Mucosa of descending colon (tissue), 3 donors: ENCODE results near the gene EMC8. TPM values are rescaled to one million over a fixed set of nuclear protein-coding genes. Genes with fewer than 3 reads are reported as not detected.
"Not testable (repeated sequence)": the region's sequence is repeated elsewhere in the genome, so short reads cannot be mapped to it uniquely, and the experiment has no call there.

Experiments
- ATAC-seq: fragments of 200-7000 bp; cut with Tn5 transposase; one replicate; pipeline ENCODE4 v1.9.1; 2020; ENCODE audit warnings: mild to moderate bottlenecking, moderate library complexity
- DNase-seq, 3 donors: peaks; one replicate each; pipeline ENCODE4 v3.0.0-alpha.2; 2020
- H3K36me3 ChIP-seq: fragments of 200-600 bp; one replicate; pipeline ENCODE4 v1.8.0; 2021; ENCODE audit warnings: low read depth, mild to moderate bottlenecking
- H3K4me1 ChIP-seq: fragments of 200-600 bp; one replicate; pipeline ENCODE4 v1.8.0; 2021; ENCODE audit warnings: low read depth, mild to moderate bottlenecking
- H3K4me3 ChIP-seq: fragments of 200-600 bp; one replicate; pipeline ENCODE4 v1.8.0; 2021; ENCODE audit warnings: mild to moderate bottlenecking
- H3K9me3 ChIP-seq: fragments of 200-600 bp; one replicate; pipeline ENCODE4 v1.8.0; 2021; ENCODE audit warnings: mild to moderate bottlenecking
- CTCF ChIP-seq: fragments of 200-600 bp; IDR thresholded peaks from one replicate; pipeline ENCODE4 v1.8.0; 2022; ENCODE audit warnings: antibody characterized with exemption, mild to moderate bottlenecking
- intact Hi-C, 2 donors: fragments of 100-400 bp; cut with DNase I in 1 of 2; cut with micrococcal nuclease in 1 of 2; formaldehyde crosslinking; loops; one replicate each; pipeline versions ENCODE4 v1.11.0 to v1.11.1; 2022; cut with DNase I, micrococcal nuclease
- total RNA-seq, 3 donors: library from RNA; stranded (reverse); fragmentation: NEBNext Ultra II Directional in 2 of 3; extraction: Animal tissue kit (Norgen Biotek cat#: 25700) in 2 of 3; gene quantifications; one replicate each; pipeline versions ENCODE4 v1.2.1 to v1.2.4, GENCODE V29; 2021 to 2023
- donor health status: DM: no; HTN: no; CAD: no; lungs with moderate emphysema.
- donor health status: DM: no; HTN: no; CAD: no.
- donor health status: DM: no; HTN: yes; CAD: no.

EMC8 gene
- total RNA-seq, 3 donors from 2014 or later, result 27.7 to 31.0 (median 30.2) TPM

- Histone ChIP-seq H3K36me3 (no peaks in the 10 kb centered on the region), H3K9me3 (no peaks in the 10 kb centered on the region), H3K4me3 (no peak overlapping the region), H3K4me1 (peaks cover 6% of the 10 kb centered on the region)
- no peak for TF ChIP-seq CTCF
- ATAC-seq (no peak), DNase-seq (no peak)
- intact Hi-C loops, result no loop called here
Measured at GRCh38 chr16:85840801-85841200, 41.5 kb upstream of the EMC8 start.

GRCh38 chr16:85840395-85840794 lies 41.1 kb upstream of the EMC8 start:
- intact Hi-C loops, result no loop called here
- TF ChIP-seq CTCF, result no peak

GRCh38 chr16:85839681-85840240 lies 40.4 kb upstream of the EMC8 start:
- Histone ChIP-seq H3K36me3 (no peaks in the 10 kb centered on the region), H3K4me1 (peaks cover 3% of the 10 kb centered on the region), H3K9me3 (no peaks in the 10 kb centered on the region), H3K4me3 (no peak overlapping the region)
- DNase-seq, result no peak
- intact Hi-C loops, result no loop called here
- TF ChIP-seq CTCF, result no peak
- ATAC-seq, result no peak

More at GRCh38 chr16:85840395-85840794, 41.1 kb upstream of the EMC8 start:
- Histone ChIP-seq H3K4me3 (no peak overlapping the region), H3K4me1 (peaks cover 6% of the 10 kb centered on the region), H3K36me3 (no peaks in the 10 kb centered on the region), H3K9me3 (no peaks in the 10 kb centered on the region)
- DNase-seq (no peak), ATAC-seq (no peak)

GRCh38 chr16:85838876-85839585 lies 39.7 kb upstream of the EMC8 start:
- no peak for ATAC-seq
- Histone ChIP-seq H3K9me3 (no peaks in the 10 kb centered on the region), H3K36me3 (no peaks in the 10 kb centered on the region), H3K4me3 (no peak overlapping the region), H3K4me1 (no peaks in the 10 kb centered on the region)
- no peak for DNase-seq
- TF ChIP-seq CTCF, result no peak
- intact Hi-C loops, result no loop called here

GRCh38 chr16:85838381-85838780 lies 39.0 kb upstream of the EMC8 start:
- no peaks in the 10 kb centered on the region for H3K4me1 ChIP-seq
- H3K36me3 ChIP-seq, result no peaks in the 10 kb centered on the region
- no peaks in the 10 kb centered on the region for H3K9me3 ChIP-seq
- no peak for TF ChIP-seq CTCF
- DNase-seq (no peak), ATAC-seq (no peak)
- no peak overlapping the region for H3K4me3 ChIP-seq
- intact Hi-C loops, result no loop called here

- intact Hi-C loops, ATAC-seq, H3K36me3 ChIP-seq, H3K4me1 ChIP-seq, DNase-seq, H3K9me3 ChIP-seq, H3K4me3 ChIP-seq: not testable (repeated sequence)
Measured at GRCh38 chr16:85837654-85838053, 38.3 kb upstream of the EMC8 start.
